RWPE2 (cell line): ENCODE measurements around the gene TLNRD1.
"Not testable (repeated sequence)": the region's sequence is repeated elsewhere in the genome, so short reads cannot be mapped to it uniquely, and the experiment has no call there.

Experiments used
- ATAC-seq: fragments of 200-7000 bp; cut with Tn5 transposase; 3 replicates; pipeline ENCODE4 v1.9.1; 2021; ENCODE audit warnings: low read depth
- DNase-seq: peaks from one replicate; pipeline ENCODE4 v3.0.0-alpha.2; 2020; ENCODE audit warnings: low spot score
- H3K27ac ChIP-seq: fragments of 450-650 bp; 2 replicates; pipeline ENCODE4 v1.5.1; 2017; ENCODE audit warnings: mild to moderate bottlenecking; ENCODE audit not compliant: poor library complexity, severe bottlenecking
- H3K27me3 ChIP-seq: fragments of 250-450 bp; sonication (Bioruptor Pico); 2 replicates; pipeline ENCODE4 v1.5.1; 2021; ENCODE audit warnings: mild to moderate bottlenecking, moderate library complexity; ENCODE audit not compliant: insufficient read depth, poor library complexity, severe bottlenecking
- H3K36me3 ChIP-seq: fragments of 250-450 bp; sonication (Bioruptor Pico); 2 replicates; pipeline ENCODE4 v1.5.1; 2020; ENCODE audit warnings: low read depth, mild to moderate bottlenecking, moderate library complexity
- H3K4me1 ChIP-seq: fragments of 250-450 bp; sonication (Bioruptor Pico); 2 replicates; pipeline ENCODE4 v1.5.1; 2021; ENCODE audit warnings: mild to moderate bottlenecking, moderate library complexity; ENCODE audit not compliant: insufficient read depth, poor library complexity, severe bottlenecking
- H3K4me3 ChIP-seq: fragments of 250-450 bp; sonication (Bioruptor Pico); 2 replicates; pipeline ENCODE4 v1.5.1; 2021; ENCODE audit warnings: mild to moderate bottlenecking, moderate library complexity; ENCODE audit not compliant: severe bottlenecking
- H3K9me3 ChIP-seq: fragments of 250-450 bp; sonication (Bioruptor Pico); 2 replicates; pipeline ENCODE4 v1.5.1; 2021; ENCODE audit warnings: mild to moderate bottlenecking, moderate library complexity; ENCODE audit not compliant: severe bottlenecking
- CTCF ChIP-seq: fragments of 450-650 bp; IDR thresholded peaks from one replicate; pipeline ENCODE4 v1.5.1; 2017; ENCODE audit warnings: mild to moderate bottlenecking, moderate library complexity; ENCODE audit not compliant: poor library complexity, severe bottlenecking

Gene TLNRD1

GRCh38 chr15:81000624-81001151 lies at the start of gene TLNRD1:
TSS of gene TLNRD1 (plus strand) at chr15:81000923. CDS start at chr15:81002272, 1,349 bp downstream.
- ATAC-seq (peak; percentile 83), DNase-seq (peak; percentile 97)
- no peak for TF ChIP-seq CTCF
- Histone ChIP-seq H3K27me3 (no peaks in the 10 kb centered on the region), H3K27ac (peak within 1 kb of the TSS; percentile 83), H3K36me3 (peaks cover 30% of the 10 kb centered on the region), H3K4me1 (peaks cover 11% of the 10 kb centered on the region), H3K4me3 (peak within 1 kb of the TSS; percentile 92), H3K9me3 (no peaks in the 10 kb centered on the region)

DNA sequence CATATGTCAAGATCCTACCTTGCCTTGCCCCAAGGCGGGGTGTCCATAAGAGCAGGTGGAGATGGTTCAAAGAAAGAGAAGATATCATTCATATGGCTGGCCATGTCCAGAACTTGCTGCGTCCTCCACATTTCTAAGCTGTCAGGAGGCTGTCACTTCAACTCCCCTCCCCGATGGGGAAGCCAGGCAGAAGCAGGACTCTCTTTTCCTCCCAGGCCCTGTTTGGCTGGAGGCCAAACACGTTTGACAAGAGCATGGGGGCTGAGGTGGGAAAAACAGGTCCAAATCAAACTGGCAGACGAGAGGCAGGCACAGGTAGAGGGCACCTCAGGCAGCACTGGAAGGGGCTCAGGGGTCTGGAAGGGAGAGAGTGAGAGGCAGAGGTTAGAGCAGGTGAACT lies 48.8 kb upstream of the TLNRD1 start:
- Histone ChIP-seq H3K27me3 (no peaks in the 10 kb centered on the region), H3K36me3 (peaks cover 16% of the 10 kb centered on the region), H3K4me1 (peaks cover 31% of the 10 kb centered on the region), H3K9me3 (no peaks in the 10 kb centered on the region), H3K4me3 (no peak overlapping the region), H3K27ac (no peak overlapping the region)
- no peak for TF ChIP-seq CTCF
- peak; percentile 42 for DNase-seq
- no peak for ATAC-seq

GRCh38 chr15:80953001-80953952 lies 47.4 kb upstream of the TLNRD1 start:
- peaks cover 44% of the 10 kb centered on the region for H3K4me1 ChIP-seq
- no peaks in the 10 kb centered on the region for H3K27me3 ChIP-seq
- H3K36me3 ChIP-seq = peaks cover 16% of the 10 kb centered on the region
- ATAC-seq = no peak
- H3K27ac ChIP-seq = peak overlapping the region; percentile 38
- peak; percentile 51 for DNase-seq
- H3K9me3 ChIP-seq = no peaks in the 10 kb centered on the region
- no peak overlapping the region for H3K4me3 ChIP-seq
- TF ChIP-seq CTCF = no peak

DNA sequence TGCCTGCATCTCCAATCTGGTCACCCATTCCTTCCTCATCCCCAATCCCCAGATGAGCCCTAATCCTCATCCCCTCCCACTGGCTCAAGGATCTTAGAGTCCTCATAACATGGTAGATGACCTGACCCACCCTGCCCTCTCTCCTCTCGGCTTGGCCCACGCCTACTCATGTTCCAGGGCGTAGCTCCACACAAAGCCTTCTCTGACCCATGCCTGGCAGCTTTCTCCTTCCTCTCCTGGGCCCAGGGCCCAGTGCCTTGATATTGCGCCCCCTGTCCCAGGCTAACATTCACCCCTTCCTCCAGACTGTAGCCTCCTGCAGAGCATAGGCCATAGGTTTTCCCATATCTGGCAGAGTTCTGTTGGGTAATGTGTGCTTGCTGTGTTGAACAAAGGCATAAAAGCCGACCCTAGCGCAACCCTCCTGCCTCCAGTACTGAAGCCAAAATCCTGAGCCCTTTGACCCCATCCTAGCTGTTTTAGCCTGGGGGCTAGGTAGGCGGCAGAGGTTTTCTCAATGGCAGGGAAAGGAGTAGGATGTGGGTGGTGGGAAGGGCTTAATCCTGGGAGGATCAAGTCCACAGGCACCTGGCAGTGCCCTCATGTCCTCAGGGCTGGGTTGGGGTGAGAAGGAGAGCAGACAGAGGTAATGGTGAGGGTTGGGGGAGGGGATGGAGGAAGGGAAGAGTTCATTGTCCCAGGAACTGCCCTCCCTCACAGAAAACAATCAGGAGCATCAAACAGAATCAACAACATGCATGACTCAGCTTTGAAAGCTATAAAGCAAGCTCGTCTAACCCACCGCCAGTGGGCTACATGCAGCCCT lies 46.6 kb upstream of the TLNRD1 start:
- H3K4me1 ChIP-seq = peaks cover 44% of the 10 kb centered on the region
- ATAC-seq (peak; percentile 48), DNase-seq (peak; percentile 80)
- no peak for TF ChIP-seq CTCF
- H3K27me3 ChIP-seq = no peaks in the 10 kb centered on the region
- H3K9me3 ChIP-seq = no peaks in the 10 kb centered on the region
- peak overlapping the region; percentile 38 for H3K27ac ChIP-seq
- H3K36me3 ChIP-seq = peaks cover 23% of the 10 kb centered on the region
- H3K4me3 ChIP-seq = no peak overlapping the region

DNA sequence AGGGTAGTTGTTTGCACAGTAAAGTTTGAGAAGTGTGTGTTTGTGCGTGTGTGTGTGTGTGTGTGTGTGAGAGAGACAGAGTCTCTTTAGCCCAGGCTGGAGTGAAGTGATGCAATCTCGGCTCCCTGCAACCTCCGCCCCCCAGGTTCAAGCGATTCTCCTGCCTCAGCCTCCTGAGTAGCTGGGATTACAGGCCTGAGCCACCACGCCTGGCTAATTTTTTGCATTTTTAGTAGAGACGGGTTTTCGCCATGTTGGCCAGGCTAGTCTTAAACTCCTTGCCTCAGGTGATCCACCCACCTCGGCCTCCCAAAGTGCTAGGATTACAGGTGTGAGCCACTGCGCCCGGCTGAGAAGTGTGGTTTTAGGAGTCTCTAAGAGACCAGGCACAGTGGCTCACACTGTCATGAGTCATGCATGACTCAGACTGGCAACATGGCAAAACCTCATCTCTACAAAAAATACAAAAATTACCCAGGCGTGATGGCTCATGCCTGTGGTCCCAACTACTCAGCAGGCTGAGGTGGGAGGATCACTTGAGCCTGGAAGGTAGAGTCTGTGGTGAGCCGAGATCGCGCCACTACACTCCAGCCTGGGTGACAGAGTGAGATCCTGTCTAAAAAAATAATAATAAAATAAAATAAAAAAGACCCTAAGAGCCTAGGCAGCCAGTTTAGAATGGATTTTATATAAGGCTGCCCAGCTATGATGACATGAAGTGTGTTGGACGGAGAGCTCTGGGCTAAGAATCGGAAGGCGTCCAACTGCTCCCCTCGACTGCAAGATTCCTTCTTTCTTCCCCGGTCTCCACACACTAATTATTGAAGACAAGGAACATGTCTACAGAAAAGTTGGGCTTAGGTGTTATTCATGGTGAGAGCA lies 44.9 kb upstream of the TLNRD1 start:
- H3K4me3 ChIP-seq, H3K9me3 ChIP-seq, H3K27me3 ChIP-seq: not testable (repeated sequence)
- peak; percentile 93 for ATAC-seq
- H3K4me1 ChIP-seq = peaks cover 44% of the 10 kb centered on the region
- peak; percentile 98 for DNase-seq
- peak overlapping the region; percentile 38 for H3K27ac ChIP-seq
- peaks cover 23% of the 10 kb centered on the region for H3K36me3 ChIP-seq
